Esophagus mucosa (tissue), 1 donor: ENCODE results near the gene THBS1. TPM values are rescaled to one million over a fixed set of nuclear protein-coding genes. Genes with fewer than 3 reads are reported as not detected.

ENCODE experiments used
- ATAC-seq: fragments of 200-7000 bp; cut with Tn5 transposase; one replicate; pipeline ENCODE4 v1.9.1; 2020
- total RNA-seq: library from RNA; stranded (reverse); gene quantifications from one replicate; pipeline ENCODE4 v1.2.4, GENCODE V29; 2023
- donor health status: DM: yes; HTN: yes; CAD: no.

Gene THBS1
- total RNA-seq, 1 donor from 2014 or later: 16.3 TPM

GRCh38 chr15:39589815-39590644 is 9.2 kb downstream of the THBS1 start:
- no peak for ATAC-seq

GRCh38 chr15:39591141-39591895 is 10.4 kb downstream of the THBS1 start:
- ATAC-seq: no peak

DNA sequence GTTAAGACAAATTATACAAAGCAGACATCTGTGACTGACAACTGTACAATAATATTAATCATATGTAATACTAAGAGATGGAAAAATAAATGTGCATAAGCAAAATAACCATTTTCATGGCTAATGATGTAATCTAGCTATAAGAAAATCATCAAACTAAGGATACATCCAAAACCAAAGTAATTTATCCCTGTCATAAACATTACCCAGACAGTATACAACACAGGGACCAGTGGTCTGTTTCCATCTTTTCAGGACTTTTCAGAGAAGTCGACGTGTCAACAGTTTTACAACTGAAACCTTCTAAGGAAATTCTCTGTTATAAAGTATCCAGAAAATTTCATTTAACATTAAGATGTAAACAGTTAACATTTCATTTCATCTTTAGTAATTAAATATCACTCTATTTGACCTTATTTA is 11.0 kb downstream of the THBS1 start:
- ATAC-seq: no peak

GRCh38 chr15:39592500-39592899 is 11.6 kb downstream of the THBS1 start:
- ATAC-seq: no peak

- ATAC-seq: no peak
Measured at GRCh38 chr15:39593071-39593655, 12.3 kb downstream of the THBS1 start.

DNA sequence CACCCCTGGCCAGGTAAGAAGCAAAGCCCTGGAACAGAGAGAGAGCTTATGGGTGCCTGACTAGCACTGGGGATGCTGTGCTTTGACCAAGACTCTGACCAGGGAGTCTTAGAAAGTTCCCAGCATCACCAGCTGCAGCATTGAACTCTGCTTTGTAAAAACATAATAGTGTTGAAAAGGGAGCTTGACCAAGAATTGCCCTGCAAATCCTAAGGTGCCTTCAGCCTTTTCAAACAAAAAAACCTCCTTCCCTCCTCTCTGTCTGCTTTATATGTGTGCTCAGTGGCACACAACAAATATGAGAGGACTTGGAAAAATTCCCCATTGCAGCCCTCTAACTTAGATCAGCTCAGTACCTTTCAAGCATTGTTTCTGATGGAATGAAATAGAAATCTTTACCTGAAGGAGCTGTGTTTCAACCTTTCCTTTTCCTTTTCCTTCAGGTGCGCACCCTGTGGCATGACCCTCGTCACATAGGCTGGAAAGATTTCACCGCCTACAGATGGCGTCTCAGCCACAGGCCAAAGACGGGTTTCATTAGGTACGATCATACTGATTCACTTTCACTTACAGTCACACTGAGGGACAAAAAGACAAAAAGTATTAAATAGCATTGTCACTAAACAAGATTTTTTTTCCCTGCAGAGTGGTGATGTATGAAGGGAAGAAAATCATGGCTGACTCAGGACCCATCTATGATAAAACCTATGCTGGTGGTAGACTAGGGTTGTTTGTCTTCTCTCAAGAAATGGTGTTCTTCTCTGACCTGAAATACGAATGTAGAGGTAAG is 13.0 kb downstream of the THBS1 start:
- no peak for ATAC-seq

DNA sequence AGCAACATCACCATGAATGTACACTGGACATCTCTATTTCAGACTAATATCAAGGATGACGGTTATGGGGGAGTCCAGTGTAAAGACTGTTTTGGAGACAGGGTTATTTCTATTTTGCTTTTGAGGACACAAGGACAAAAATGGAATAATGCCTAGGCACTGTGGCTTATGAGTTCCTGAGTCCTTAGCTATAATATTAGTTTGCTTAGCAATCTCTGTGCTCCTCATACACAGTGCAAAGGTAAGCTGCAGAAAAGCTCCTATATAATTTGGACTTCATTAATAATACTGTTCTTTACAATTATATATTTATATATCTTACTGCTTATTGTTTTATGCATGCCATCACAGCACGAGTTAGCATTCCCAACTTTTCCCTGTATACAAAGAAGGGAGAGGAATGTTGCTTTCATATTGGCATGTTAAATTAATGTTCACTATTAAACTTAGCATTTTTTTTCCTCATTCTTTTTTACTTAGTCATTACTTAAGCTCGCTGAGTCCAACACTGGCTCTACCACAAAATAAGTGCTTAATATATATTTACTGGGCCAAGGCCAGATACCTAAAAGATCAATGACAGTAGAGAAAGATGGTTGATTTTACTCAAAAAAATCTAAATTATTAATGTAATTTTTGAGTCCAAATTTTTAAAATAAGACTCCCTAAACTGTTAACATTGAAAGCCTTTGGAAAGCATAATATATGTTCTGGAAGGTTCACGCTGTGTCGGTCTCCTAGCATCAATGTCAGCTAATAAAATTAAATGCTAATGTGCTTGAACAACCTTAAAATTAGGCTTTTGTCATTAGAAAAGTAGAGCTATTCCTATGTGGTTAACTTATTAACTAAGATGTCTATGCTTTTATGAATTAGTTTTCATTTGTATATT is 13.8 kb downstream of the THBS1 start:
- no peak for ATAC-seq

- ATAC-seq: no peak
Measured at GRCh38 chr15:39595338-39596221, 14.7 kb downstream of the THBS1 start.

- no peak for ATAC-seq
Measured at GRCh38 chr15:39596358-39597051, 15.6 kb downstream of the THBS1 start.

DNA sequence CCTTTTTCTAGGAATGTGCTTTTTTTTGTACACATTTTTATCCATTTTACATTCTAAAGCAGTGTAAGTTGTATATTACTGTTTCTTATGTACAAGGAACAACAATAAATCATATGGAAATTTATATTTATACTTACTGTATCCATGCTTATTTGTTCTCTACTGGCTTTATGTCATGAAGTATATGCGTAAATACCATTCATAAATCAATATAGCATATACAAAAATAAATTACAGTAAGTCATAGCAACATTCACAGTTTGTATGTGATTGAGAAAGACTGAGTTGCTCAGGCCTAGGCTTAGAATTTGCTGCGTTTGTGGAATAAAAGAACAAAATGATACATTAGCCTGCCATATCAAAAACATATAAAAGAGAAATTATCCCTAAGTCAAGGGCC is 16.5 kb downstream of the THBS1 start:
- no peak for ATAC-seq

DNA sequence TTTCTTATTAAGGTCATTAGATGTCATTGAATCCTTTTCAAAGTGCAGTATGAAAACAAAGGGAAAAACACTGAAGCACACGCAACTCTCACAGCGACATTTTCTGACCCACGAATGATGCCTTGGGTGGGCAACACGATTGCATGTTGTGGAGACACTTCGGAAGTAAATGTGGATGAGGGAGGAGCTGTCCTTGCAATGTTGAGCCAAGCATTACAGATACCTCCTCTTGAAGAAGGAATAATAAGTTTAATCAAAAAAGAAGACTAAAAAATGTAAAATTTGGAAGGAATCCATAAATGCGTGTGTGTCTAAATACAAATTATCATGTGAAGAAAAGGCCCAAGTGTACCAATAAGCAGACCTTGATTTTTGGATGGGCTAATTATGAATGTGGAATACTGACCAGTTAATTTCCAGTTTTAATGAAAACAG is 16.9 kb downstream of the THBS1 start:
- no peak for ATAC-seq

- ATAC-seq: no peak
Measured at GRCh38 chr15:39598186-39598850, 17.4 kb downstream of the THBS1 start.

DNA sequence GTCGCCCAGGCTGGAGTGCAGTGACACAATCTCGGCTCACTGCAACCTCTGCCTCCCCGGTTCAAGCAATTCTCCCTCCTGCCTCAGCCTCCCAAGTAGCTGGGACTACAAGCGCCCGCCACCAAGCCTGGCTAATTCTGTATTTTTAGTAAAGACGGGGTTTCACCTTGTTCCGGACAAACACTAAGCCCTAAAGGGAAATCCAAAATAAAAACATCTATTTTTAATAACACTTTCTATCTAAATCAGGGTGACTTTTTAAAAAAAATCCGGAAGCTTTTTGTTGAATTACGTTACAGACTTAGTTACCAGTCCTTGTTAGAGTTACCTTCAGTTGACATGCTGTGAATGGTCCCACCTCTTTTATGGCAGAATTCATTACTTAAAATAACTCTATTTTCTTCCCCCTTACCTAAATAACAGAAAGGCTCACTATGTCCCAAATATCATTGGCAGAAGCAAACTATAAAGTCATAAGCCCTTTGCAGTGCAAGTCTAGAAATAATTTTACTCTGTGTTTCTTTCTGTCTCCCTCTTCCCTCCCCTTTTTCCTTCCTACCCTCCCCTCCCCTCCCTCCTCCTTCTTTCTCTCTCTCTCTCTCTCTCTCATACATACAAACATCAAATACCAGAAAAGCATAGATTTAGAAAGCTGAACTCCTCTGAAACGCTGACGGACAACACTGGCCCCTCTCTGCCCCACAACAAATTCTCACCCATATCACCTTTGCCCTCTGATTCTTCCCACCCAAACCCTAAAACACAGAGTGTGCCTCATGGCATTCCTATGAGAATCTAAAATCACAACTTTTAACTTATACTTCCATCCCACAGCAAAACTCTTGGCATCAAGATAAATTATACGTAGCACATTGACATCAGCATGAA is 18.3 kb downstream of the THBS1 start:
- no peak for ATAC-seq

DNA sequence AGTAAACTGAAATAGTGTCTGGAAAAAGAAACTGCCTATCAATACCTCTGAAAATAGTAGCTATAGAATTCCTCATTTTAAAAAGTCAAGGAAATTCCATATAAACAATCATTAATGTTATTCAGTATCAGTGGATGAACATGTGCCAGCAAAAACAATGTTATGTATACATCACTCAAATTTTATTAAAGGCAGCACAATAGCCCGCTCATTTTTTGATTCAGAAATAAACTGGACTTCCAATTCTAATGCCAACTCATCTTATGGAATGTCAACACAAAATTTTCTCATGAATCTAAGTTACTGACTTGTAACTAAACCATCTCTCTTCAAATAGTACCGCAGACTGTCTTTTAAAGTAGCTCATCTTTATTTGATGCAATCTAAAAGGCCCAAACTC is 19.0 kb downstream of the THBS1 start:
- ATAC-seq: no peak

DNA sequence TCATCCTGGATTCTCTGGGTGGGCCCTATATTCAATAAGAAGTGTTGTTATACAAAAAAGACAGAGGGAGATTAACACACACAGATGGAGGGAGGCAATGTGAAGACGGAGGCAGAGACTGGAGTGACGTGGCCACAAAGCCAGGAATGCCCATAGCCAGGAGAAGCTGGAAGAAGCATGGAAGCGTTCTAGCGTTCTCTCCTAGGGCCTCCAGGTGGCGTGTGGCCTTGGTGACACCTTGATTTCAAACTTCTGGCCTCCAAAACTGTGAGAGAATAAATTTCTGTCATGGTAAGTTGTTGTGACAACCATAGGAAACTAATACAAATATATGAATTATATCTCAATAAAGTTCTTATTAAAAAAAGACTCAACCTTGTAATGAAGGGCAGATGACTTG is 21.3 kb downstream of the THBS1 start:
- ATAC-seq: no peak

DNA sequence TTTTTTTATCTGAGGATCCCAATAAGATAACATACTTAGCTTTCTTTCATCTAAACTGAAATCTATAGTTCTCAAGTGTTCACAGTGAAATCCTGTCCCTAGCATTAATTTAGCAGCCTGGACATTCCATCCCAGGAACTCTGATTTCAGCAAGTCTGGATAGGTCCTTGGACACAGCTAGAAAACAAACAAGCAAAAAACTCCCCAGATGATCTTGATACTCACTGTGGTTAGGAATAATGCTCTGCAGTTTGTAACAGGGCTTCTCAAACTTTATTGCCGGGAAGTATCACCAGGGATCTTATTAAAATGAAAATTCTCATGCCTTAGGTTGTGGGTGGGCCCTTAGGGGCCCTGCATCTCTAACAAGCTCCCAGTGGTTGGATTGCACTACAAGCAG is 24.3 kb downstream of the THBS1 start:
- no peak for ATAC-seq

DNA sequence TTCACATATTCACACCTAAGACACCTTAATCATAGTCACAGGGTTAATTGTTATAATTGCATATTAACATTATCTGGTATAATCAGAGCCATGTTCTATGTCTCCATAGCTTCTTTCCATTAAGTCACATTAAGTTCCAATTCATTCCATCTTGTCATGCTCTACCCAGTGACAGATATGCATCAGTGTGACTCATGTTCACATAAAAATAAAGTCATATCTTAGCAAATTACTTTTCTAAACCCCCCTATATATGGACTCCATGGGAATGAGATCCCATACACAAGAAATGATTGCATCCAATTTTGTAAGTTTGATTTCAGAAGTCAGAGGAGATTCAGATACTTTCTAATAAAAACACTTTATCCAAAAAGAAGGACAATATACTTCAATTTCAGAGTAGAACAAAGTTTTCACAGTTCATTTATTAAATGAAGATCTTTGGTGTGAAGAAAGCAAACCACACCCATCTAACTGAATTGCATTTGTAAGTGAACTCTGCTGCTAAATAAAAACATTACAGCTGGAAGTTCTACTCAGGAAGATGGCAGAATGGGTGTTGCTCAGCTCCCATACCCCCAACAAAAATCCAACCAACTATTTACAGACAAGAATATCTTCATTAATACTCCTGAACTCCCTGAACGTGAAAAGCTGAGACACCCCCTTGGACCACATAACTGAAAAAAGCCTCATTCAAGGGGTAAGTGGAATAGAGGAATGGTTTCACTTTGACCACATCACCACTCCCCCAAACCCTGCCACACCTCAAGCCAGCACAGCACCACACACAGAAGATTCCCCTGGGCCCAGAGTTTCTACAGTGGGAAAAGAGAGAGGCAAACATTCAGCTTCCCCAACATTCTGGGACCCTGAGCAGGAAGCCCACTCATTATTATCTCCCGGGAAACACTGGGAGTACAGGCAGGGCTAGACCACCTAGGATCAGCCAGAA is 27.6 kb downstream of the THBS1 start:
- no peak for ATAC-seq
